Liver (tissue), 3 donors: ENCODE measurements around the gene SRSF9.

Experiments used
- ATF3 ChIP-seq: IDR thresholded peaks from 2 replicates; pipeline ENCODE4 v1.6.1; 2016; ENCODE audit warnings: antibody characterized with exemption
- CTCF ChIP-seq: fragments of 150-350 bp; IDR thresholded peaks from 2 replicates; pipeline ENCODE4 v1.5.1; 2017; ENCODE audit warnings: improper control_type of control experiment, low read depth, low read length; ENCODE audit not compliant: missing input control
- EGR1 ChIP-seq, 2 donors: IDR thresholded peaks; 2 replicates each; pipeline ENCODE4 v1.6.1; 2016 to 2018; ENCODE audit warnings: antibody characterized with exemption in 2 of 2, low read depth in 2 of 2
- HNF4G ChIP-seq: IDR thresholded peaks from 2 replicates; pipeline ENCODE4 v1.6.1; 2016; ENCODE audit warnings: antibody characterized with exemption
- NR2F2 ChIP-seq: IDR thresholded peaks from 2 replicates; pipeline ENCODE4 v1.6.1; 2016; ENCODE audit warnings: antibody characterized with exemption
- RAD21 ChIP-seq, 2 donors: IDR thresholded peaks; 2 replicates each; pipeline ENCODE4 v1.6.1; 2016; ENCODE audit warnings: antibody characterized with exemption in 2 of 2, mild to moderate bottlenecking in 2 of 2
- REST ChIP-seq: IDR thresholded peaks from 2 replicates; pipeline ENCODE4 v1.6.1; 2016; ENCODE audit warnings: antibody characterized with exemption, mild to moderate bottlenecking
- SP1 ChIP-seq: IDR thresholded peaks from 2 replicates; pipeline ENCODE4 v1.6.1; 2018; ENCODE audit warnings: antibody characterized with exemption, mild to moderate bottlenecking
- TAF1 ChIP-seq: conservative IDR thresholded peaks from 2 replicates; pipeline ENCODE4 v1.6.1; 2016; ENCODE audit warnings: antibody characterized with exemption, mild to moderate bottlenecking
- YY1 ChIP-seq: IDR thresholded peaks from 2 replicates; pipeline ENCODE4 v1.6.1; 2016; ENCODE audit warnings: antibody characterized with exemption, mild to moderate bottlenecking
- ZBTB33 ChIP-seq: IDR thresholded peaks from 2 replicates; pipeline ENCODE4 v1.6.1; 2016; ENCODE audit warnings: antibody characterized with exemption
- donor health status: healthy.
- donor health status: healthy.

- TF ChIP-seq CTCF (no peak), YY1 (no peak), EGR1 (IDR thresholded peaks at IDR 0.05; ENCODE audit: low read depth in 2 of 2) (no peak), ZBTB33 (no peak), SP1 (no peak), ATF3 (no peak), REST (no peak), NR2F2 (no peak), HNF4G (no peak), RAD21 (IDR thresholded peaks at IDR 0.05) (no peak), TAF1 (no peak)
Observed at GRCh38 chr12:120470150-120470784, 719 bp upstream of the SRSF9 start.
